ENCODE results near the gene IFITM10. TPM values are rescaled to one million over a fixed set of nuclear protein-coding genes. Genes with fewer than 3 reads are reported as not detected.

IFITM10 gene
- polyA plus RNA-seq, 1 of the 3 experiments (the other 2 are of a cell fraction) = 0.21 TPM

DNA sequence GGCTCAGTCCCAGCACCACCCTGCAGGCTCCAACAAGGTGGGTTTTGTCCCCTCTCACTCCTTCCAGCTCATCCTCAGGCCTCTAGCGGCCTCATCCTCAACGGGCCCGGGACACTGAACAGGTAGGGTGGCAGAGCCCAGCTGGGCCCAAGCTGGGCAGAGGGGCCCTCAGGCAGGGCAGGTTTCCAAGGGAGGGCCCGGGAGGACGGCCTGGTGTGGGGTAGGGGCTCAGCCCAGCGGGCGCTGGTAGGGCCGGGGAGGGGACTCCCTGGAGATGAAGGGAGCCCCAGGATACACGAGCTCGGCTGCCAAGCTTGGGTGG, 2.5 kb upstream of the IFITM10 start:
- Histone ChIP-seq H4K20me1 (ENCODE audit: insufficient read depth) (0 out of 2 replicates have a peak, but pooled peaks cover 3% of the 10 kb centered on the region), H3K27me3 (ENCODE audit: insufficient read depth) (no peaks in the 10 kb centered on the region), H3K4me1 (ENCODE audit: control insufficient read depth in 1 of 2, insufficient read depth in 2 of 2, low read depth in 1 of 2, low read length in 1 of 2) (peaks cover 0 to 47% of the 10 kb centered on the region in 2 experiments; a peak in 1 of 4 replicates), H3K79me2 (ENCODE audit: insufficient read depth) (no peaks in the 10 kb centered on the region), H3K4me3 (ENCODE audit: low read depth in 2 of 2, low read length in 1 of 2) (no peak overlapping the region), H2AFZ (ENCODE audit: low read depth) (no peak overlapping the region), H3K9ac (no peak overlapping the region), H3F3A (replicated peaks; ENCODE audit: insufficient read depth) (no peaks in the 10 kb centered on the region), H3K27ac (ENCODE audit: low read depth in 2 of 2, low read length in 1 of 2) (peak overlapping the region in 1 of 2 experiments; percentile 88; a peak in 2 of 4 replicates), H3K9me2 (no peaks in the 10 kb centered on the region), H3K4me2 (no peak overlapping the region), H3K36me3 (replicated peaks in 1 of 2; ENCODE audit: control insufficient read depth in 1 of 2, insufficient read depth in 2 of 2, low read length in 1 of 2) (peaks cover 0 to 25% of the 10 kb centered on the region in 2 experiments), H3K9me3 (no peaks in the 10 kb centered on the region)
- ChIA-PET POLR2A (no interaction called here), CTCF (interaction anchor here (0.9 to 5.4 kb wide), 4 partner anchors 60 to 403 kb away, joined by 3 to 39 read pairs (median 4); no protein-coding TSS in a partner anchor)
- TF ChIP-seq ELF1 (IDR thresholded peaks at IDR 0.05) = no peak
- WGBS (ENCODE audit: low lambda C conversion rate) = 100% methylated on average over 4 of the region's 10 CpGs
- DNase-seq = peak; percentile 32

DNA sequence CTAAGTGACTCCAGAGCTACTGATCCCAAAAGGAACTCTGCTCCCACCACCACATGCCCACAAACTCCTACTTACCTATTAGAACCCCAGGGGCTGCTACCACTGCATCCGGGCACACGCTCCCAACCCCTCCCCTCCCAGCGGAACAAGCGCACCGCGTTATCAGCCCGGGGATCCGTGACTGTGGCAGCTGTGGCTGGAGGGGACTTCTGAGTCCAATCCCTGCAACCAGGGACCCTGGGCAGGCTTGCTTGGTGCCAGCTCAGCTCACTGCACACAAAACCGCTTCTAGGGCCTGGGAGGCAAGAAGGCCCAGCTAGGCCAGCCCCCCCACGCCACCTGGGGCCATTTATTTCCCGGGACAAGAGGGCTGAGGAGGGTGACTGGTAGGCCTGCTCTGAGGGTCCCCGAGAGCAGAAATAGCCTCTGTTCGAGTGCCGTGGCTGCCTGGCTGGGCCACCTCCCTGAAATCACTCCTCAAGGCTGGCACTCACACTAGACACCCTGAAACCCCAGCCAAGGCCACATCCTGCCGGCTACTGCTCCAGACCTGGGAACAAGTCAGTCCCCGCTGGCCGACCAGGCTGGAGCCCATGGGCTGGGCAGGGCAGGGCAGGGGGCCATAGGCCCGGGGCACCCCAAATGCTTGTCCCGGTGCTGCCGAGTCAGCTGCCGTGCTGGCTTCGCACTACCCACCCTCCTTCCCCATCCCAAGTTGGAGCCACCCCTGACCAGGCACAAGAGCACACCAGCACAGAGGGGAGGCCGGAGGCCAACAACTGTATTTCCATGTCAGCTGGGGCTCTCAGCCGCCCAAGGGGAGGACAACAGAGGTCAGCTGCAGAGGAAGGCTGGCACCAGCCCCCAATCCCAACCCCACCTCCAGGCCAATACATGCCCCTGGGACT, 1.9 kb upstream of the IFITM10 start:
- no peak overlapping the region for H2AFZ ChIP-seq (ENCODE audit: low read depth)
- H3K9ac ChIP-seq = no peak overlapping the region
- peaks cover 0 to 22% of the 10 kb centered on the region in 2 experiments for H3K36me3 ChIP-seq (replicated peaks in 1 of 2; ENCODE audit: control insufficient read depth in 1 of 2, insufficient read depth in 2 of 2, low read length in 1 of 2)
- no peaks in the 10 kb centered on the region for H3K27me3 ChIP-seq (ENCODE audit: insufficient read depth)
- 80% methylated on average over 10 of the region's 24 CpGs for WGBS (ENCODE audit: low lambda C conversion rate)
- peaks cover 0 to 53% of the 10 kb centered on the region in 2 experiments; a peak in 1 of 4 replicates for H3K4me1 ChIP-seq (ENCODE audit: control insufficient read depth in 1 of 2, insufficient read depth in 2 of 2, low read depth in 1 of 2, low read length in 1 of 2)
- CTCF ChIA-PET = interaction anchor here (0.9 to 5.4 kb wide), 7 partner anchors 59 to 404 kb away, joined by 3 to 39 read pairs (median 3); no protein-coding TSS in a partner anchor
- no peaks in the 10 kb centered on the region for H3K9me3 ChIP-seq
- POLR2A ChIA-PET = no interaction called here
- H3K79me2 ChIP-seq (ENCODE audit: insufficient read depth) = no peaks in the 10 kb centered on the region
- no peak overlapping the region for H3K4me2 ChIP-seq
- no peaks in the 10 kb centered on the region for H3F3A ChIP-seq (replicated peaks; ENCODE audit: insufficient read depth)
- peak in 1 of 2 experiments; percentile 43; a peak in 1 of 4 replicates for TF ChIP-seq EP300 (IDR thresholded peaks at IDR 0.05; ENCODE audit: borderline replicate concordance in 1 of 2, low read depth in 1 of 2, low read length in 1 of 2)
- TF ChIP-seq GATA2 (CRISPR knock-in tag; IDR thresholded peaks at IDR 0.05) = peak; percentile 95
- TF ChIP-seq FOXJ3 (CRISPR knock-in tag; IDR thresholded peaks at IDR 0.05) = peak; percentile 72; the same call in 1 of the 2 replicates
- no peak for TF ChIP-seq TEAD4 (IDR thresholded peaks at IDR 0.05; ENCODE audit: borderline replicate concordance, insufficient read depth)
- TF ChIP-seq MXI1 (IDR thresholded peaks at IDR 0.05; ENCODE audit: low read depth, low read length) = peak; percentile 22; the same call in 1 of the 2 replicates
- no peaks in the 10 kb centered on the region for H3K9me2 ChIP-seq
- DNase-seq = peak; percentile 94
- H3K27ac ChIP-seq (ENCODE audit: low read depth in 2 of 2, low read length in 1 of 2) = peak overlapping the region in 1 of 2 experiments; percentile 88; a peak in 2 of 4 replicates
- H3K4me3 ChIP-seq (ENCODE audit: low read depth in 2 of 2, low read length in 1 of 2) = no peak overlapping the region
- H4K20me1 ChIP-seq (ENCODE audit: insufficient read depth) = 0 out of 2 replicates have a peak, but pooled peaks cover 3% of the 10 kb centered on the region

DNA sequence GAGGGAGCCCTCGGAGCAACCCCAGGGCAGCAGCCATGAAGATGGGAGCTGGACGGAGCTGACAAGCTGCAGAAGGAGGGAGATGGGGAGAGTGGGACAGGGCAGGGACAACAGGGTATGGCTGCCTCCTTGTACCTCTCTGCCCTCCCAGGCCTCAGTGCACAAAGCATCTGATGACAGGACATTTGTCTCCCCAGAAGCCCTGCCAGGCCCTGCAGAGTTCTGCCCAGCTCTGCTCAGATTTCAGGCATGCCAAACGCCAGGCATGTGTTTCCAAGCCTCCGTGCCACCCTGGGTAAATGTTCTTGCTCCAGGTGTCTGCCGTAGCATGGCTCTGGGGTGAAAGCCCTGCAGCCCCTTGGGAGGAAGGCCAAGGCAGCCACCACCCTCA, 1.1 kb upstream of the IFITM10 start:
- Histone ChIP-seq H3K4me2 (no peak overlapping the region), H3K9me3 (no peaks in the 10 kb centered on the region), H3K9me2 (no peaks in the 10 kb centered on the region), H4K20me1 (ENCODE audit: insufficient read depth) (0 out of 2 replicates have a peak, but pooled peaks cover 3% of the 10 kb centered on the region), H3K36me3 (replicated peaks in 1 of 2; ENCODE audit: control insufficient read depth in 1 of 2, insufficient read depth in 2 of 2, low read length in 1 of 2) (peaks cover 0 to 16% of the 10 kb centered on the region in 2 experiments), H3K27ac (ENCODE audit: low read depth in 2 of 2, low read length in 1 of 2) (peak overlapping the region in 1 of 2 experiments; percentile 88; a peak in 2 of 4 replicates), H3K79me2 (ENCODE audit: insufficient read depth) (no peaks in the 10 kb centered on the region), H3K9ac (no peak overlapping the region), H3K4me3 (ENCODE audit: low read depth in 2 of 2, low read length in 1 of 2) (no peak overlapping the region), H3F3A (replicated peaks; ENCODE audit: insufficient read depth) (no peaks in the 10 kb centered on the region), H3K4me1 (ENCODE audit: control insufficient read depth in 1 of 2, insufficient read depth in 2 of 2, low read depth in 1 of 2, low read length in 1 of 2) (peaks cover 0 to 60% of the 10 kb centered on the region in 2 experiments; a peak in 1 of 4 replicates), H2AFZ (ENCODE audit: low read depth) (no peak overlapping the region), H3K27me3 (ENCODE audit: insufficient read depth) (no peaks in the 10 kb centered on the region)
- TF ChIP-seq, protein P1, sequence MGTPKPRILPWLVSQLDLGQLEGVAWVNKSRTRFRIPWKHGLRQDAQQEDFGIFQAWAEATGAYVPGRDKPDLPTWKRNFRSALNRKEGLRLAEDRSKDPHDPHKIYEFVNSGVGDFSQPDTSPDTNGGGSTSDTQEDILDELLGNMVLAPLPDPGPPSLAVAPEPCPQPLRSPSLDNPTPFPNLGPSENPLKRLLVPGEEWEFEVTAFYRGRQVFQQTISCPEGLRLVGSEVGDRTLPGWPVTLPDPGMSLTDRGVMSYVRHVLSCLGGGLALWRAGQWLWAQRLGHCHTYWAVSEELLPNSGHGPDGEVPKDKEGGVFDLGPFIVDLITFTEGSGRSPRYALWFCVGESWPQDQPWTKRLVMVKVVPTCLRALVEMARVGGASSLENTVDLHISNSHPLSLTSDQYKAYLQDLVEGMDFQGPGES (IDR thresholded peaks at IDR 0.05; ENCODE audit: low read depth, low read length) = no peak
- TF ChIP-seq YY1 (IDR thresholded peaks at IDR 0.05; ENCODE audit: low read depth) = no peak
- CTCF ChIA-PET = interaction anchor here (0.9 to 5.4 kb wide), 6 partner anchors 59 to 250 kb away, joined by 3 to 39 read pairs (median 3); no protein-coding TSS in a partner anchor
- DNase-seq = no peak
- POLR2A ChIA-PET = no interaction called here
- WGBS (ENCODE audit: low lambda C conversion rate) = 86% methylated on average over 1 of the region's 5 CpGs

Measured in SK-N-SH (cell line).